GM12874 (cell line): ENCODE data around the gene SMARCC1.

ENCODE experiments used
- CTCF ChIP-seq: IDR thresholded peaks from 2 replicates; pipeline ENCODE4 v1.5.1; 2011; ENCODE audit warnings: low read depth, mild to moderate bottlenecking, control low read depth, low read length, moderate library complexity; ENCODE audit not compliant: insufficient read depth

Gene SMARCC1

GRCh38 chr3:47592066-47592795 lies 189.5 kb downstream of the SMARCC1 start:
- TF ChIP-seq CTCF, result no peak

- no peak for TF ChIP-seq CTCF
Measured at GRCh38 chr3:47590216-47590615, 191.5 kb downstream of the SMARCC1 start.

- TF ChIP-seq CTCF, result no peak
Measured at GRCh38 chr3:47588587-47588986, 193.1 kb downstream of the SMARCC1 start.

GRCh38 chr3:47588053-47588452 lies 193.6 kb downstream of the SMARCC1 start:
- no peak for TF ChIP-seq CTCF

DNA sequence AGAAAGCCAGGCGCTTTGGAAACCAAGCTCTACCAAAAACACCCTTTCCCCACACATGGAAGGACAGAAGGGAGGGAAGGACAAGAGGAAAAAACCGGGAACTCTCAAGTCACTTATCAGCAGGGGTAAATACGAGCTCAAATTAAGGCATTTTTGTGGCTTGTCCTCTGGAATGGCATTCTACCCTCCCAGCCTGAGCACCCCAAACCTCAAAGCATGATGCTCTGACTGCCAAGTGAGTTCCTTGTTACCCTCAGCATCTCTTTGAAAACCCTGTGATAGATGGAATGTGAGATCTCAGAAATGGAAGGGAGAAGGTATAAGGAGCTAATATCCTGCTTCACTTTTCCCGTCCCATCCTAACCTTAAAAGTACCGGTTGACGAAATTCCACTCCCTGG lies 194.9 kb downstream of the SMARCC1 start:
- no peak for TF ChIP-seq CTCF

DNA sequence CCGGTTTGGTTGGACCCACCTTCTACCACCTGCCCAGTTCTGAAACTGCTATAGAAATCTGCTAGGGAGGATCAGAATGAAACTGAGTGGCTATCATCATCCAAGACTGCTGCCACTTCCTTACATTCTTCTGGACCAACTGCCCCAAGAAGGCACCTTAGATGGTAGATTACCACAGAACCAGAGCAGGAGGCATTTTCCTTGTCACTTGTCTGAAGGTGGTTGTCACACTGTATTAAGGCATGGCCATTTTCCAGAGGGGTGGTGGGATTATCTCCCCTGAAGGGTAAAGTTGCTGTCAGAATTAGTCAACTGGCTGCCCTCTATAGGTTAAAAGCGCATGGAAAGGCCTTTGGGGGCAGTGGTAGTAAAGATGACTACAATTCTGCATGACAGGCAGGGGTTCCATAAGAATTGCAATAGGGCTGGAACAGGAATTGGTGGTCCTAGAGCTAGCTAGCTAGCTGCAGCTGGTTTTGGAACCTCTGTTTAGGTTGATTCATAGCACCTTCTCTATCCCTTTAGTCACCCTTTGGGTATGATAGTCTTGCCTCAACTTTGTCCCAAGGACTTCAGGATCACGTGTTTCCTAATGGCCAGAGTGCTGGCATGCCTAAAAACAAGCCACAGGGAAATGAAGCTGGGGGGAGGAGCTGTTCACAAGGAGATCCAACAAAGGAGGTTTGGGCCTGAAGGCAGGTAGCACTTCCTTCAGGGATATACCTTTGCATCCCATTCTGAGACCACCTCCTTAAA lies 198.2 kb downstream of the SMARCC1 start:
- TF ChIP-seq CTCF, result no peak

GRCh38 chr3:47581835-47582234 lies 199.9 kb downstream of the SMARCC1 start:
- no peak for TF ChIP-seq CTCF
